Peyer's patch (tissue), 4 donors: ENCODE measurements around the gene SERINC4.

Experiments used
- CTCF ChIP-seq, 6 experiments: fragments of 450-650 bp in 4 of 6; fragments of 200-600 bp in 2 of 6; sonication (generic) in 1 of 6; IDR thresholded peaks; one replicate each; pipeline ENCODE4 v1.5.1; 2017 to 2019; ENCODE audit warnings: antibody characterized with exemption in 6 of 6, mild to moderate bottlenecking in 3 of 6, moderate library complexity in 1 of 6
- POLR2A ChIP-seq, 2 donors: fragments of 450-650 bp; IDR thresholded peaks; one replicate each; pipeline ENCODE4 v1.5.1; 2017; ENCODE audit warnings: antibody characterized with exemption in 2 of 2, mild to moderate bottlenecking in 2 of 2, moderate library complexity in 2 of 2

DNA sequence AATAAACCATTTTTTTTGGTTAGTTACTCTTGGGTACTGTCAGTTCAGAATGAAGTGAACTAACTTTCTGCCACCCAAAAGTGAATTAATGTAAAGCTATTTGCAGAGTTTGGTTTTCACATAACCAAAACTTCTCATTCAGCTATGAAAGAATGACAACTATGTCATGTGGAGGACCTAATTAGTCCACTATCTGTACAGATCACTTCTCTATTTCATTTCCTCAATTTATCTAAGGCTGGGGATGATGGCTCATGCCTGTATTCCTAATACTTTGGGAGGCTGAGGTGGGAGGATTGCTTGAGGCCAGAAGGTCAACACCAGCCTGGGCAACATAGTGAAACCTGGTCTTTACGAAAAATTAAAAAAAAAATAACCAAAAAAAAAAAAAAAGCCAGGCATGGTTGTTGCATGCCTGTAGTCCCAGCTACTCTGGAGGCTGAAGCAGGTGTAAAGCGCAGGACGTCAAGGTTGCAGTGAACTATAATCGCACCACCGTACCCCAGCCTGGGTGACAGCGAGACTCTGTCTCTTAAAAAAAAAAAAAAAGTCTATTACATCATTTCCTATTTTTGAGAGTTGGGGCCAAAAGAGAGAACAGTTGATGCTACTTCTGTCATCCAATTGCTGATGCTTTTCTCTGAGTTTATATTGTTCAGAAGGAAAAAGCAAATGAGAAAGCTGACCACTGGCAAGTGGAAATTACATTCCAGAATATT is 9.1 kb upstream of the SERINC4 start:
- TF ChIP-seq CTCF (IDR thresholded peaks at IDR 0.05) (no peak), POLR2A (IDR thresholded peaks at IDR 0.05) (no peak)
